CD4-positive, alpha-beta T cell treated with Interleukin-15 for 4 hours (primary cell): ENCODE data around the gene FAM118A.

Experiments used
- DNase-seq: peaks from one replicate; pipeline ENCODE4 v3.0.0-alpha.2; 2020; ENCODE audit warnings: low spot score

Gene FAM118A

GRCh38 chr22:45381348-45381747 lies 71.6 kb downstream of the FAM118A start:
- DNase-seq: no peak

GRCh38 chr22:45389546-45389945 lies 79.8 kb downstream of the FAM118A start:
- DNase-seq: no peak
